ENCODE results near the gene SLC25A34.

GRCh38 chr1:15742339-15742801 is 6.3 kb downstream of the SLC25A34 start, which contains the start of gene TMEM82:
- no peak for TF ChIP-seq ZNF432 (CRISPR knock-in tag; IDR thresholded peaks at IDR 0.05; ENCODE audit: borderline replicate concordance)
- TF ChIP-seq ZBTB39 (CRISPR knock-in tag; IDR thresholded peaks at IDR 0.05): no peak
- no peak for TF ChIP-seq JUND (CRISPR knock-in tag; IDR thresholded peaks at IDR 0.05)
- TF ChIP-seq SRSF9 (IDR thresholded peaks at IDR 0.05; ENCODE audit: borderline replicate concordance, insufficient read depth, low read depth, low read length, poor library complexity, severe bottlenecking): no peak
- peak; percentile 71; the same call in 1 of the 2 replicates for TF ChIP-seq HNF4G (IDR thresholded peaks at IDR 0.05; ENCODE audit: borderline replicate concordance, low read depth, low read length)
- no peak for TF ChIP-seq HNF4G (CRISPR knock-in tag; IDR thresholded peaks at IDR 0.05; ENCODE audit: borderline replicate concordance, low read depth)
- TF ChIP-seq KLF16 (CRISPR knock-in tag; IDR thresholded peaks at IDR 0.05): no peak
- no peak for TF ChIP-seq ZNF232 (CRISPR knock-in tag; IDR thresholded peaks at IDR 0.05; ENCODE audit: borderline replicate concordance)
- no peak for TF ChIP-seq RFX5 (IDR thresholded peaks at IDR 0.05; ENCODE audit: low read depth, low read length)
- no peak for TF ChIP-seq ETV5 (CRISPR knock-in tag; IDR thresholded peaks at IDR 0.05; ENCODE audit: borderline replicate concordance)
- no peak for TF ChIP-seq GTF2F1 (IDR thresholded peaks at IDR 0.05; ENCODE audit: low read length)
- no peak for TF ChIP-seq ETV6 (CRISPR knock-in tag; conservative IDR thresholded peaks at IDR 0.05)
- TF ChIP-seq ZNF331 (CRISPR knock-in tag; IDR thresholded peaks at IDR 0.05): no peak
- TF ChIP-seq TFAP4 (IDR thresholded peaks at IDR 0.05; ENCODE audit: borderline replicate concordance, low read depth): no peak
